ENCODE measurements around the gene CYBC1.

The CYBC1 gene

GRCh38 chr17:82449131-82449882, 1.2 kb downstream of the CYBC1 start:
- peak; percentile 47 to 57 for DNase-seq (ENCODE audit: extremely low read depth in 1 of 2, low read depth in 1 of 2)

GRCh38 chr17:82447876-82448275, 2.7 kb downstream of the CYBC1 start:
- DNase-seq (ENCODE audit: extremely low read depth in 1 of 2, low read depth in 1 of 2), result no peak

GRCh38 chr17:82446649-82447048, 3.9 kb downstream of the CYBC1 start:
- no peak for DNase-seq (ENCODE audit: extremely low read depth in 1 of 2, low read depth in 1 of 2)

GRCh38 chr17:82446124-82446523, 4.4 kb downstream of the CYBC1 start:
- DNase-seq (ENCODE audit: extremely low read depth in 1 of 2, low read depth in 1 of 2), result no peak

GRCh38 chr17:82445542-82445941, 5.0 kb downstream of the CYBC1 start:
- no peak for DNase-seq (ENCODE audit: extremely low read depth in 1 of 2, low read depth in 1 of 2)

GRCh38 chr17:82444941-82445521, 5.5 kb downstream of the CYBC1 start:
- no peak for DNase-seq (ENCODE audit: extremely low read depth in 1 of 2, low read depth in 1 of 2)

- no peak for DNase-seq (ENCODE audit: extremely low read depth in 1 of 2, low read depth in 1 of 2)
These were observed 6.2 kb downstream of the CYBC1 start for GRCh38 chr17:82444284-82444893.

GRCh38 chr17:82443465-82444283, 6.9 kb downstream of the CYBC1 start:
- DNase-seq (ENCODE audit: extremely low read depth in 1 of 2, low read depth in 1 of 2), result no peak

- DNase-seq (ENCODE audit: extremely low read depth in 1 of 2, low read depth in 1 of 2), result no peak
These were observed 7.7 kb downstream of the CYBC1 start for GRCh38 chr17:82442643-82443464.

GRCh38 chr17:82441691-82442487, 8.7 kb downstream of the CYBC1 start:
- DNase-seq (ENCODE audit: extremely low read depth in 1 of 2, low read depth in 1 of 2), result no peak

- DNase-seq (ENCODE audit: extremely low read depth in 1 of 2, low read depth in 1 of 2), result no peak
These were observed 9.4 kb downstream of the CYBC1 start for GRCh38 chr17:82440991-82441627.

GRCh38 chr17:82440469-82440981, 10.0 kb downstream of the CYBC1 start:
- no peak for DNase-seq (ENCODE audit: extremely low read depth in 1 of 2, low read depth in 1 of 2)

GRCh38 chr17:82439829-82440365, 10.7 kb downstream of the CYBC1 start:
- no peak for DNase-seq (ENCODE audit: extremely low read depth in 1 of 2, low read depth in 1 of 2)

GRCh38 chr17:82439194-82439828, 11.2 kb downstream of the CYBC1 start:
- DNase-seq (ENCODE audit: extremely low read depth in 1 of 2, low read depth in 1 of 2), result no peak

- DNase-seq (ENCODE audit: extremely low read depth in 1 of 2, low read depth in 1 of 2), result no peak
These were observed 12.0 kb downstream of the CYBC1 start for GRCh38 chr17:82438401-82439193.

- no peak for DNase-seq (ENCODE audit: extremely low read depth in 1 of 2, low read depth in 1 of 2)
These were observed 13.3 kb downstream of the CYBC1 start for GRCh38 chr17:82437325-82437668.

- DNase-seq (ENCODE audit: extremely low read depth in 1 of 2, low read depth in 1 of 2), result no peak
These were observed 13.8 kb downstream of the CYBC1 start for GRCh38 chr17:82436601-82437324.

Measured in activated CD8-positive, alpha-beta memory T cell treated with anti-CD3 and anti-CD28 coated beads for 1 hour (primary cell).